Caco-2 (cell line): ENCODE data around the gene FGF10. TPM values are rescaled to one million over a fixed set of nuclear protein-coding genes. Genes with fewer than 3 reads are reported as not detected.

ENCODE experiments used
- BruUV-seq: library from RNA; stranded (reverse); fragments of 400-500 nt; replicated peaks from 2 replicates; lab custom pipeline; 2021; lab: Mats Ljungman, UMichigan
- CTCF ChIA-PET: fragments of 300-600 bp; sonication (Branson Sonifier 250); formaldehyde crosslinking; loops from one replicate; lab custom pipeline; 2022; ENCODE audit warnings: antibody characterized with exemption; lab: Charles Lee
- POLR2A ChIA-PET: fragments of 300-600 bp; sonication (Branson Sonifier 250); formaldehyde crosslinking; loops from one replicate; lab custom pipeline; 2022; ENCODE audit warnings: antibody characterized with exemption; lab: Charles Lee
- DNase-seq, 2 experiments: peaks; one replicate each; pipeline versions ENCODE4 v3.0.0 to v3.0.0-alpha.2; 2020 to 2022
- H3K27me3 ChIP-seq: replicated peaks from 2 replicates; pipeline ENCODE4 v1.6.0; 2011; ENCODE audit warnings: low read length; ENCODE audit not compliant: control insufficient read depth, insufficient read depth
- H3K36me3 ChIP-seq: 2 replicates; pipeline ENCODE4 v1.5.1; 2011; ENCODE audit warnings: low read length; ENCODE audit not compliant: control insufficient read depth, insufficient read depth
- H3K4me1 ChIP-seq: fragments of 250-450 bp; sonication (Bioruptor Pico); 2 replicates; pipeline ENCODE4 v1.5.1; 2020; ENCODE audit warnings: mild to moderate bottlenecking
- H3K4me3 ChIP-seq: 2 replicates; pipeline ENCODE4 v1.5.1; 2011; ENCODE audit warnings: low read depth, mild to moderate bottlenecking, control low read depth, low read length
- H3K9me3 ChIP-seq: fragments of 250-450 bp; sonication (Bioruptor Pico); 2 replicates; pipeline ENCODE4 v1.5.1; 2020; ENCODE audit warnings: mild to moderate bottlenecking, moderate library complexity
- H3K27ac Mint-ChIP-seq: one replicate; pipeline ENCODE4 v1.8.0; 2022; ENCODE audit warnings: mixed read lengths; ENCODE audit not compliant: unreplicated experiment
- H3K27me3 Mint-ChIP-seq: one replicate; pipeline ENCODE4 v1.8.0; 2022; ENCODE audit warnings: mixed read lengths; ENCODE audit not compliant: insufficient read depth, unreplicated experiment
- H3K36me3 Mint-ChIP-seq: one replicate; pipeline ENCODE4 v1.8.0; 2022; ENCODE audit warnings: mild to moderate bottlenecking, mixed read lengths; ENCODE audit not compliant: insufficient read depth, unreplicated experiment
- H3K4me1 Mint-ChIP-seq: one replicate; pipeline ENCODE4 v1.8.0; 2022; ENCODE audit warnings: low read depth, mixed read lengths; ENCODE audit not compliant: unreplicated experiment
- H3K4me3 Mint-ChIP-seq: one replicate; pipeline ENCODE4 v1.8.0; 2022; ENCODE audit warnings: mild to moderate bottlenecking, moderate library complexity, mixed read lengths; ENCODE audit not compliant: unreplicated experiment
- H3K9me3 Mint-ChIP-seq: one replicate; pipeline ENCODE4 v1.8.0; 2022; ENCODE audit warnings: mixed read lengths; ENCODE audit not compliant: unreplicated experiment
- intact Hi-C: fragments of 100-400 bp; cut with micrococcal nuclease; formaldehyde crosslinking; loops from one replicate; pipeline ENCODE4 v1.10.0; 2022; ENCODE audit not compliant: unreplicated experiment
- total RNA-seq: library from RNA; stranded (reverse); gene quantifications from 2 replicates; pipeline ENCODE4 v1.2.3, GENCODE V29; 2022
- TF ChIP-seq, protein P1 (sequence below), 2 experiments: fragments of 200-600 bp in 1 of 2; IDR thresholded peaks; 1 replicate in 1 of 2; 2 replicates in 1 of 2; pipeline versions ENCODE4 v1.5.1 to v1.8.0; 2011 to 2022; ENCODE audit warnings: antibody characterized with exemption in 1 of 2, control low read depth in 1 of 2, inconsistent platforms in 1 of 2, low read depth in 1 of 2, low read length in 1 of 2, mild to moderate bottlenecking in 1 of 2, moderate library complexity in 1 of 2; ENCODE audit not compliant: insufficient read depth in 1 of 2, severe bottlenecking in 1 of 2, unreplicated experiment in 1 of 2

Gene FGF10
- total RNA-seq, 1 experiment from 2014 or later: not detected

GRCh38 chr5:44360919-44361318 is 28.3 kb downstream of the FGF10 start:
- Histone ChIP-seq H3K4me1 (no peaks in the 10 kb centered on the region), H3K9me3 (no peaks in the 10 kb centered on the region), H3K4me3 (no peak overlapping the region), H3K27me3 (no peaks in the 10 kb centered on the region), H3K36me3 (no peaks in the 10 kb centered on the region)
- Mint-ChIP-seq H3K27me3 (peaks cover 12% of the 10 kb centered on the region), H3K4me1 (no peaks in the 10 kb centered on the region), H3K27ac (no peak overlapping the region), H3K4me3 (no peak overlapping the region), H3K9me3 (no peaks in the 10 kb centered on the region), H3K36me3 (no peaks in the 10 kb centered on the region)
- CTCF ChIA-PET: no interaction called here
- TF ChIP-seq, protein P1, sequence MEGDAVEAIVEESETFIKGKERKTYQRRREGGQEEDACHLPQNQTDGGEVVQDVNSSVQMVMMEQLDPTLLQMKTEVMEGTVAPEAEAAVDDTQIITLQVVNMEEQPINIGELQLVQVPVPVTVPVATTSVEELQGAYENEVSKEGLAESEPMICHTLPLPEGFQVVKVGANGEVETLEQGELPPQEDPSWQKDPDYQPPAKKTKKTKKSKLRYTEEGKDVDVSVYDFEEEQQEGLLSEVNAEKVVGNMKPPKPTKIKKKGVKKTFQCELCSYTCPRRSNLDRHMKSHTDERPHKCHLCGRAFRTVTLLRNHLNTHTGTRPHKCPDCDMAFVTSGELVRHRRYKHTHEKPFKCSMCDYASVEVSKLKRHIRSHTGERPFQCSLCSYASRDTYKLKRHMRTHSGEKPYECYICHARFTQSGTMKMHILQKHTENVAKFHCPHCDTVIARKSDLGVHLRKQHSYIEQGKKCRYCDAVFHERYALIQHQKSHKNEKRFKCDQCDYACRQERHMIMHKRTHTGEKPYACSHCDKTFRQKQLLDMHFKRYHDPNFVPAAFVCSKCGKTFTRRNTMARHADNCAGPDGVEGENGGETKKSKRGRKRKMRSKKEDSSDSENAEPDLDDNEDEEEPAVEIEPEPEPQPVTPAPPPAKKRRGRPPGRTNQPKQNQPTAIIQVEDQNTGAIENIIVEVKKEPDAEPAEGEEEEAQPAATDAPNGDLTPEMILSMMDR (IDR thresholded peaks at IDR 0.05; ENCODE audit: insufficient read depth in 1 of 2, low read depth in 1 of 2, low read length in 1 of 2, severe bottlenecking in 1 of 2, unreplicated experiment in 1 of 2): no peak
- POLR2A ChIA-PET: no interaction called here
- no TSS peak for BruUV-seq
- no peak for DNase-seq
- intact Hi-C loops: no loop called here

GRCh38 chr5:44358421-44358820 is 30.8 kb downstream of the FGF10 start:
- Mint-ChIP-seq H3K9me3 (no peaks in the 10 kb centered on the region), H3K4me3 (no peak overlapping the region), H3K36me3 (no peaks in the 10 kb centered on the region), H3K27me3 (peaks cover 8% of the 10 kb centered on the region), H3K27ac (no peak overlapping the region), H3K4me1 (no peaks in the 10 kb centered on the region)
- ChIA-PET POLR2A (no interaction called here), CTCF (no interaction called here)
- Histone ChIP-seq H3K9me3 (no peaks in the 10 kb centered on the region), H3K4me1 (no peaks in the 10 kb centered on the region), H3K36me3 (no peaks in the 10 kb centered on the region), H3K4me3 (no peak overlapping the region), H3K27me3 (no peaks in the 10 kb centered on the region)
- BruUV-seq: no TSS peak
- intact Hi-C loops: no loop called here
- TF ChIP-seq, protein P1 (IDR thresholded peaks at IDR 0.05; ENCODE audit: insufficient read depth in 1 of 2, low read depth in 1 of 2, low read length in 1 of 2, severe bottlenecking in 1 of 2, unreplicated experiment in 1 of 2): no peak
- DNase-seq: no peak

DNA sequence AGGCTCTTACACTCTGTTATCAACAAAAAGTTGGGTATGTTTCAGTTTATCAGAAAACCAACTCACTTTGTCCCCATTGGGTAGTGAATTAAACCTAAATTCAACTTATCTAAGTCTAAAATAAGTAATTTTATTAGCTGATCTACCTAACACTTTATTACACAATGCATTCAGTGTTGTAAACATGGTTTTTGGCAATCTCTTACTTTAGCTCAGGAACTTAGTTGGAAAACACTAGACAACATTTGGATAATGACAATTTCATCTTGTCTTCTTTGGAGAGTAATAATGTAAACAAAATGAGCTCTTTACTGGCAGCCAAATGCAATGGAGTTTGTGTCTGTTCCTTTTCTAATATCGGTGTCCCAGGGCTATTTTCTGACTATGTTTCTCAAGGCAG is 33.0 kb downstream of the FGF10 start:
- no peaks in the 10 kb centered on the region for H3K36me3 ChIP-seq
- H3K4me1 Mint-ChIP-seq: no peaks in the 10 kb centered on the region
- ChIA-PET CTCF (no interaction called here), POLR2A (no interaction called here)
- no peaks in the 10 kb centered on the region for H3K9me3 ChIP-seq
- no peaks in the 10 kb centered on the region for H3K4me1 ChIP-seq
- H3K36me3 Mint-ChIP-seq: no peaks in the 10 kb centered on the region
- intact Hi-C loops: no loop called here
- DNase-seq: no peak
- no peaks in the 10 kb centered on the region for H3K27me3 ChIP-seq
- no peak overlapping the region for H3K27ac Mint-ChIP-seq
- no peak overlapping the region for H3K4me3 Mint-ChIP-seq
- no peak overlapping the region for H3K4me3 ChIP-seq
- no TSS peak for BruUV-seq
- TF ChIP-seq, protein P1 (IDR thresholded peaks at IDR 0.05; ENCODE audit: insufficient read depth in 1 of 2, low read depth in 1 of 2, low read length in 1 of 2, severe bottlenecking in 1 of 2, unreplicated experiment in 1 of 2): no peak
- peaks cover 2% of the 10 kb centered on the region for H3K27me3 Mint-ChIP-seq
- H3K9me3 Mint-ChIP-seq: no peaks in the 10 kb centered on the region
